HCT116 (cell line): ENCODE results near the gene RRP12. TPM values are rescaled to one million over a fixed set of nuclear protein-coding genes. Genes with fewer than 3 reads are reported as not detected.

Source experiments
- ATAC-seq: fragments of 200-7000 bp; cut with Tn5 transposase; 2 replicates; pipeline ENCODE4 v1.9.1; 2020; ENCODE audit warnings: mild to moderate bottlenecking, moderate library complexity
- BruUV-seq: library from RNA; stranded (reverse); fragments of 400-500 nt; replicated peaks from 2 replicates; lab custom pipeline; 2021; lab: Mats Ljungman, UMichigan
- CTCF ChIA-PET: fragments of 300-600 bp; sonication (Branson Sonifier 250); formaldehyde crosslinking; loops from one replicate; lab custom pipeline; 2021; ENCODE audit warnings: antibody characterized with exemption; lab: Charles Lee
- POLR2A ChIA-PET: fragments of 300-600, 350-600 bp; sonication (Branson Sonifier 250); formaldehyde crosslinking; loops from one replicate; lab custom pipeline; 2021; ENCODE audit warnings: antibody characterized with exemption; lab: Charles Lee
- RAD21 ChIA-PET, 2 experiments: fragments of 300-600 bp; sonication (Branson Sonifier 250); formaldehyde crosslinking; loops; one replicate each; lab custom pipeline; 2023; ENCODE audit warnings: low total read pairs in 2 of 2; ENCODE audit not compliant: uncharacterized antibody in 2 of 2, unreplicated experiment in 2 of 2, low non-redundant PET in 1 of 2; lab: Charles Lee
- DNase-seq: peaks from one replicate; pipeline ENCODE4 v3.0.0-alpha.2; 2010; ENCODE audit warnings: low read depth, low spot score
- H2AFZ ChIP-seq: fragments of 200-600 bp; shearing (Covaris generic), sonication (generic); 2 replicates; pipeline ENCODE4 v1.6.1; 2017; ENCODE audit warnings: low read depth, mixed run types, mixed read lengths, antibody characterized with exemption, low read length; ENCODE audit not compliant: poor library complexity, severe bottlenecking
- H3K27ac ChIP-seq: 2 replicates; pipeline ENCODE4 v1.5.1; 2012; ENCODE audit warnings: low read depth, low read length
- H3K27me3 ChIP-seq: fragments of 200-600 bp; sonication (generic); 2 replicates; pipeline ENCODE4 v1.6.1; 2016; ENCODE audit warnings: mixed run types, low read length, mixed read lengths; ENCODE audit not compliant: insufficient read depth
- H3K36me3 ChIP-seq, 2 experiments: fragments of 200-500 bp in 1 of 2; fragments of 200-600 bp in 1 of 2; sonication (Bioruptor generic) in 1 of 2; sonication (generic) in 1 of 2; 2 replicates each; pipeline versions ENCODE4 v1.5.1 to v1.6.1; 2014 to 2016; ENCODE audit warnings: low read length in 2 of 2, inconsistent platforms in 1 of 2, mixed read lengths in 1 of 2, mixed run types in 1 of 2; ENCODE audit not compliant: insufficient read depth in 2 of 2, control insufficient read depth in 1 of 2
- H3K4me1 ChIP-seq, 2 experiments: fragments of 200-600 bp in 1 of 2; sonication (generic) in 1 of 2; 2 replicates each; pipeline versions ENCODE4 v1.5.1 to v1.6.1; 2012 to 2017; ENCODE audit warnings: low read length in 2 of 2, inconsistent platforms in 1 of 2, mild to moderate bottlenecking in 1 of 2, mixed read lengths in 1 of 2, mixed run types in 1 of 2, moderate library complexity in 1 of 2; ENCODE audit not compliant: insufficient read depth in 2 of 2, control insufficient read depth in 1 of 2
- H3K4me2 ChIP-seq: fragments of 200-600 bp; sonication (generic); 2 replicates; pipeline ENCODE4 v1.6.1; 2017; ENCODE audit warnings: mixed run types, low read length, mixed read lengths
- H3K4me3 ChIP-seq, 2 experiments: fragments of 200-600 bp in 1 of 2; sonication (generic) in 1 of 2; replicated peaks in 1 of 2; 2 replicates each; pipeline ENCODE4 v1.5.1; 2011 to 2016; ENCODE audit warnings: low read length in 2 of 2, control low read depth in 1 of 2, low read depth in 1 of 2, mild to moderate bottlenecking in 1 of 2, mixed read lengths in 1 of 2, mixed run types in 1 of 2
- H3K79me2 ChIP-seq: fragments of 200-600 bp; sonication (generic); 2 replicates; pipeline ENCODE4 v1.6.1; 2017; ENCODE audit warnings: mild to moderate bottlenecking, mixed run types, low read length, moderate library complexity, mixed read lengths; ENCODE audit not compliant: insufficient read depth
- H3K9ac ChIP-seq: fragments of 200-600 bp; sonication (generic); 2 replicates; pipeline ENCODE4 v1.6.1; 2016; ENCODE audit warnings: low read length, mixed read lengths
- H3K9me2 ChIP-seq: fragments of 200-600 bp; sonication (generic), shearing (Covaris generic); 2 replicates; pipeline ENCODE4 v1.6.1; 2017; ENCODE audit warnings: mixed run types, mild to moderate bottlenecking, moderate library complexity; ENCODE audit not compliant: insufficient read depth
- H3K9me3 ChIP-seq, 2 experiments: fragments of 200-500 bp in 1 of 2; fragments of 200-600 bp in 1 of 2; sonication (Bioruptor generic) in 1 of 2; sonication (generic) in 1 of 2; 2 replicates each; pipeline ENCODE4 v1.6.1; 2014 to 2017; ENCODE audit warnings: low read length in 2 of 2, mixed read lengths in 2 of 2, inconsistent platforms in 1 of 2, low read depth in 1 of 2, mild to moderate bottlenecking in 1 of 2, mixed run types in 1 of 2, moderate library complexity in 1 of 2; ENCODE audit not compliant: control insufficient read depth in 1 of 2, insufficient read depth in 1 of 2
- H4K20me1 ChIP-seq: fragments of 200-600 bp; sonication (generic), shearing (Covaris generic); 2 replicates; pipeline ENCODE4 v1.6.1; 2017; ENCODE audit warnings: mixed run types, mild to moderate bottlenecking, moderate library complexity; ENCODE audit not compliant: insufficient read depth
- CBX3 ChIP-seq: IDR thresholded peaks from 2 replicates; pipeline ENCODE4 v1.6.1; 2012; ENCODE audit warnings: low read depth
- CEBPB ChIP-seq: IDR thresholded peaks from 2 replicates; pipeline ENCODE4 v1.6.1; 2012; ENCODE audit warnings: low read depth
- EGR1 ChIP-seq: IDR thresholded peaks from 2 replicates; pipeline ENCODE4 v1.6.1; 2012; ENCODE audit warnings: low read depth
- REST ChIP-seq: IDR thresholded peaks from 2 replicates; pipeline ENCODE4 v1.6.1; 2012; ENCODE audit warnings: low read depth
- SIN3A ChIP-seq: IDR thresholded peaks from 2 replicates; pipeline ENCODE4 v1.6.1; 2012; ENCODE audit warnings: low read depth
- SP1 ChIP-seq: IDR thresholded peaks from 2 replicates; pipeline ENCODE4 v1.6.1; 2012; ENCODE audit warnings: low read depth
- ZFX ChIP-seq: fragments of 450-650 bp; IDR thresholded peaks from 2 replicates; pipeline ENCODE4 v1.6.1; 2017
- ZNF274 ChIP-seq: fragments of 200-500 bp; sonication (Bioruptor generic); IDR thresholded peaks from 2 replicates; pipeline ENCODE4 v1.6.1; 2014; ENCODE audit warnings: mild to moderate bottlenecking, low read depth, low read length, inconsistent platforms
- intact Hi-C: fragments of 100-400 bp; cut with micrococcal nuclease; formaldehyde crosslinking; loops from 2 replicates; pipeline ENCODE4 v1.10.0; 2022
- total RNA-seq: library from RNA; stranded (reverse); gene quantifications from one replicate; pipeline ENCODE4 v1.2.1, GENCODE V29; 2021; ENCODE audit not compliant: unreplicated experiment

The RRP12 gene
- total RNA-seq, 1 experiment from 2014 or later, result 67.0 TPM

- Histone ChIP-seq H3K9me3 (no peaks in the 10 kb centered on the region), H3K9ac (no peak overlapping the region), H3K27me3 (no peaks in the 10 kb centered on the region), H3K27ac (no peak overlapping the region), H2AFZ (no peak overlapping the region), H3K4me1 (no peaks in the 10 kb centered on the region), H3K36me3 (peaks cover 23 to 59% of the 10 kb centered on the region in 2 experiments), H4K20me1 (no peaks in the 10 kb centered on the region), H3K9me2 (no peaks in the 10 kb centered on the region), H3K4me3 (no peak overlapping the region), H3K79me2 (no peaks in the 10 kb centered on the region), H3K4me2 (no peak overlapping the region)
- intact Hi-C loops, result no loop called here
- ATAC-seq (no peak), DNase-seq (no peak)
- POLR2A ChIA-PET, result no interaction called here
- RAD21 ChIA-PET, result no interaction called here
- no peak for TF ChIP-seq CBX3
- no peak for TF ChIP-seq ZFX
- TF ChIP-seq REST, result no peak
- CTCF ChIA-PET, result no interaction called here
- no TSS peak for BruUV-seq
These were observed 27.7 kb downstream of the RRP12 start for GRCh38 chr10:97373456-97373855.

- DNase-seq (no peak), ATAC-seq (no peak)
- CTCF ChIA-PET, result no interaction called here
- TF ChIP-seq CEBPB, result no peak
- no peak for TF ChIP-seq EGR1
- TF ChIP-seq ZNF274, result no peak
- TF ChIP-seq SIN3A, result no peak
- TF ChIP-seq SP1, result no peak
- no peak for TF ChIP-seq ZFX
- RAD21 ChIA-PET, result no interaction called here
- H3K36me3 ChIP-seq, result peaks cover 18 to 53% of the 10 kb centered on the region in 2 experiments; a peak in 3 of 4 replicates
- BruUV-seq, result no TSS peak
- H3K4me1 ChIP-seq, result no peaks in the 10 kb centered on the region
- H3K4me2 ChIP-seq, result no peak overlapping the region
- no peaks in the 10 kb centered on the region for H4K20me1 ChIP-seq
- H3K79me2 ChIP-seq, result no peaks in the 10 kb centered on the region
- intact Hi-C loops, result no loop called here
- H2AFZ ChIP-seq, result no peak overlapping the region
- H3K9ac ChIP-seq, result no peak overlapping the region
- H3K27me3 ChIP-seq, result no peaks in the 10 kb centered on the region
- H3K27ac ChIP-seq, result no peak overlapping the region
- POLR2A ChIA-PET, result no interaction called here
- no peak overlapping the region for H3K4me3 ChIP-seq
- no peaks in the 10 kb centered on the region for H3K9me2 ChIP-seq
- no peaks in the 10 kb centered on the region for H3K9me3 ChIP-seq
These were observed 28.8 kb downstream of the RRP12 start for GRCh38 chr10:97372233-97372875.
